GM13976 (cell line): ENCODE measurements around the gene UBAP1L.

Experiments used
- DNase-seq: peaks from one replicate; pipeline ENCODE4 v3.0.0; 2012; ENCODE audit warnings: low spot score
- in situ Hi-C: fragments of 300-500 bp; cut with MboI; formaldehyde crosslinking; loops from one replicate; pipeline ENCODE4 v1.12.0; 2022; ENCODE audit warnings: low sequenced_read_pairs, mixed read lengths, inconsistent platforms; ENCODE audit not compliant: unreplicated experiment
- TF ChIP-seq, protein P1 (sequence below): IDR thresholded peaks from 2 replicates; pipeline ENCODE4 v1.5.1; 2012; ENCODE audit warnings: borderline replicate concordance, mild to moderate bottlenecking; ENCODE audit not compliant: insufficient read depth; ENCODE audit errors: extremely low read depth, missing control alignments, control extremely low read depth

Gene UBAP1L

DNA sequence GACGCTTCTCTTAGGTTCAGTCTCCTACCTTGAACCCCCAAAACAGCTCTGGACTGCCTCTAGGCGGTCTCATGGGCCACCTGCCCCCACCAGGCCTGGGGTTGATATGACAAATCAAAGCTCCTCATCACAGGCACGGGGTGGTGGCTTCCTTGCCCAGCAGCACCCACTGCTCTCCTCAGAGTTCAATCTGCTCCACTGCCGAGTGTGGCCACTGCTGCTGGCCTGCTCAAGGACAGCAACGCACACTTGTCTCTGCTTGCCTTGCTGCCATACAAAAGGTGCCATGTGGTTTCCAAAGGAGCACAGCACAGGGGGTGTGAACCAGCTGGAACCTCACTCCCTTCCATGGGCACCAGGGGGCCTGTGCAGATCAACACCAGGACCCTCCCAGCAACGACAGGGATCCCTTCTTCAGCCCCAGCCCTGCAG, 28.3 kb downstream of the UBAP1L start:
- DNase-seq: no peak
- TF ChIP-seq, protein P1, sequence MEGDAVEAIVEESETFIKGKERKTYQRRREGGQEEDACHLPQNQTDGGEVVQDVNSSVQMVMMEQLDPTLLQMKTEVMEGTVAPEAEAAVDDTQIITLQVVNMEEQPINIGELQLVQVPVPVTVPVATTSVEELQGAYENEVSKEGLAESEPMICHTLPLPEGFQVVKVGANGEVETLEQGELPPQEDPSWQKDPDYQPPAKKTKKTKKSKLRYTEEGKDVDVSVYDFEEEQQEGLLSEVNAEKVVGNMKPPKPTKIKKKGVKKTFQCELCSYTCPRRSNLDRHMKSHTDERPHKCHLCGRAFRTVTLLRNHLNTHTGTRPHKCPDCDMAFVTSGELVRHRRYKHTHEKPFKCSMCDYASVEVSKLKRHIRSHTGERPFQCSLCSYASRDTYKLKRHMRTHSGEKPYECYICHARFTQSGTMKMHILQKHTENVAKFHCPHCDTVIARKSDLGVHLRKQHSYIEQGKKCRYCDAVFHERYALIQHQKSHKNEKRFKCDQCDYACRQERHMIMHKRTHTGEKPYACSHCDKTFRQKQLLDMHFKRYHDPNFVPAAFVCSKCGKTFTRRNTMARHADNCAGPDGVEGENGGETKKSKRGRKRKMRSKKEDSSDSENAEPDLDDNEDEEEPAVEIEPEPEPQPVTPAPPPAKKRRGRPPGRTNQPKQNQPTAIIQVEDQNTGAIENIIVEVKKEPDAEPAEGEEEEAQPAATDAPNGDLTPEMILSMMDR: no peak
- in situ Hi-C loops: no loop called here

DNA sequence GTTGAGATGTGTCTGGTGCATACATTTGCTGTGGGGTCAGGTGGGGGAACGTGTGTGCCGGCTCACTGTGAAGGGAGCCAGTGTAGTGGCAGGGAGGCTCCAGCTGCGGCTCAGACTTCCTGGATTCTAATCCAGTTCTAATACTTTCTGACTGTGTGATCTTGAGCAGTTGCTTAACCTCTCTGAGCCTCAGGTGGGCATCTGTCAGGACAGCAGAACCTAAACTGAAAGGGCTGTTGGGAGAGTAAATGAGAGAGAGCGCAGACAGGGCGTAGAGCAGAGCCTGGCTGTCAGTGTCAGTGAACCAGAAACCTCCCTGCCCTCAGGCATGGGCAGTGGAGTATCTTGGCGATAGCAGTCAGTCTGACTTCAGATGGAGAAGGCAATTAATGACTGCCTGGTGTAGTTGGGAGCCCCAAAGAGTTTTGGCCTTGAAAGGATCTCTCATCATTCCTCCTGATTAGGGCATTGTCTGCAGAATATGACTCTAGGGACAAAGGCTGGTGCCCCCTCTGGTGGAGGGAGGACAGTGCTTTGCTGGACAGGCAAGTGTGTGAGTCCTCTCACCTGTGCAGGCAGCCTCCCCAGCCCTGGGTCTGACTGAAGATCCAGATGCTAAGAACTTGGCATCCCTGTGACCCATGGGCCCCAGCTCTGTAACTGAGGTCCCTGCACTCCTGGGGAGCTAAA, 28.9 kb downstream of the UBAP1L start:
- in situ Hi-C loops: no loop called here
- TF ChIP-seq, protein P1: peak; percentile 37
- peak; percentile 70 for DNase-seq

DNA sequence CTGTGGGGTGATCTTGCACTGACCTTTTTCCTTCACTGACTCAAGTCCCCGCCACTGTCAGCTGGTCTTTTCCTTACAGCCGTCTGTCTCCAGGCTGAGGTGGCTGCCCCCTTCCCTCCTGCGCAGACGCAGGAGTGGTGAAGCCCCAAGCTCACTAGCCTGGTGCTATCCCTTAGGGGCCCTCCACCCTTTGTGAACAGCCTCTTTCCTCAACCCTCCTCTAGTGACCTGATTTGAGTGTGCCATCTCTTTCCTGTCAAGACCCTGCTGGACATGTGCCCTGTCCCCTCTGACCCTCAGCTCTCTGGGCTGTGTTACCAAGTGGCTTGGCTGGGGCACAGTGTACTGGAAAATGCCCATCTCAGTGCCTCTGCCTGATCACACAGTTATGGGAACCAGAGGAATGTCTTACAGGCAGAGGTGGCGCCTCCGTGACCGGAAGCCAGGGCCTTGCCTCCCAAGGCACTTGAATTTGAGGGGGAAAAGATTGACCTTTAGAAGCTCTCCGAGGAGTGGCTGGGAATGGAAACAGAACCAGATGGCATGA, 29.7 kb downstream of the UBAP1L start:
- DNase-seq: no peak
- in situ Hi-C loops: no loop called here
- TF ChIP-seq, protein P1: no peak

DNA sequence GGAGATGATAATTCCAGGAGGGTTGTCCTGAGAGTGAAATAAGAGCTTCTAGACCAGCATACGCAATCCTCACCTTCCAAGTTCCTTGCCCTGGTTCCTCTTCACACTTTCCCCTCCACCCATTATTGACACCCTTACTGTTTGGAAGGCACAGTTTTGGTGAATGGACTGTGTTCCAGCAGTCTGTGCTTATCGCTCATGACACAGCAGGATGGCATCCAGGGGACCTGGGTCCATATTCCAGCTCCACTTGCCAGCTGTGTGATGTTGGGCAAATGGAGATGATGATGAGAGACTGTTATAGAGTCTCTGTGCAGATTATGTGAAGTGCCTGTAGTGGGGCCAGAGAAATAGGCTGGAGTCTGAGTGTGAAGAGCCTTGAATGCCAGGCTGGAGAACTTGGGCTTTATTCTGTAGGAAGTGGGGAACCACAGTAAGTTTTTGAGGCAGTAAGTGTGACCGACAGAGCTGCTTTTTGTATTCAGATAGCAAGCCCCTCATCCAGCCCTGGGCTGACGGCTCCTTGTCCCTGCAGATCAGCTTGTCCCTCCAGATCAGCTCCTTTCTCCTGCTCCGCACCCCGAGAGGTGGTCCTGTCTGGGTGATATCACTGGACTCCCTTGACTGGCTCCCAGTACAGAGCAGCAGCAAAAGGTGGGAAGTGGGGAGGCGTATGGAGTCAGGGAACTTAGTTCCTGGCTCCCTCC, 30.3 kb downstream of the UBAP1L start:
- DNase-seq: no peak
- TF ChIP-seq, protein P1: no peak
- in situ Hi-C loops: no loop called here

DNA sequence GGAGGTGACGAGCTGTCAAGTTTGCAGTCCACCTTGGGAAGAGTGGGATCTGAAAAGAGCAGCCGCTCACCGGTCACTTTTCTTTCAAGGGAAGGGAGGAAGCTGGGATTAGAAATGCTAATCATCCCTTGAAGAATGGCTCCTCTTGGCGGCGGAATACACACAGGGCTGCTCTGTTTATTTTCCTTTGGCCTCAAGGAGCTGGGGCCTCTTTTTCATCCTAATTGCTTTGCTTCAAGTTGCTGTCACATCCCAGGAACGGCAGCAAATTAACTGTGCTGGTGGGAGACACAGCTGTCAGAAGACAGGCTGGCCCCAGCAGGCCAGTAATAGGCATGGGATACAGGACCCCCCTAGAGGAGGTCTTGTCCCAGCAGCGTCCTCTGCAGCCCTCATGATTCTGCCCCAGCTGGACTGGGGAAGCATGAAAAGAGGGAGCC, 31.7 kb downstream of the UBAP1L start:
- DNase-seq: no peak
- in situ Hi-C loops: no loop called here

DNA sequence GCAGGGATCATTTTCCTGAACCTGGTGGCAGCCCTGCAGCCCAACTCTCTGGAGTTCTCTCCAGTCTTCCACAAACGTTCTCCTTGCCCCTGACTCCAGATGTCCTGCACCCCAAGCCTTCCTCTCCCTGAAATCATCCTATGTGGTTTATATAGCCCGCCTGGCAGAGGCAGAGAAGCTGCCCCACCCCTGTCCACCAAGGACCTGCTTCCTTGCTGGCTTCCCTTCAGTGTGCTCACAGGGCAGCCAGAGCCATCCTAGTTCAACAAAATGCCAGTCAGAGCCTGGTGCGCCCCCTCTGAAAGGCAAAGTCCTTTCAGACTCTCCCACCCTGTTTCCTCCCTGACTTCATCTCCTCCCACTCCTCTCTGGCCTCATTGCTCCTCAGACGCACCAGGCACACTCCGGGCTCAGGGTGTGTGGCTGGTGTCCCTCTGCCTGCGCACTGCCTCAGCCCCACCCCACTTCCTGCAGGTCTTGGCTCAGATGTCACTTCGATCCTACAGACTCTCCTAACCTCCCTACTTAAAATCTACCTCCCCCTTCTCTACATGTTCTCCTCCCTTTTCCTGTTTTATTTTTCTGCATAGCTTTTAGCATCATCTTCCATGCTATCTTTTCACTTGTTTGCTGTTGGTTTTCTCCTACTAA, 32.6 kb downstream of the UBAP1L start:
- no peak for DNase-seq
- in situ Hi-C loops: no loop called here
- TF ChIP-seq, protein P1: no peak

More for the DNA sequence above, 31.7 kb downstream of the UBAP1L start:
- TF ChIP-seq, protein P1: no peak
